RWPE1 (cell line): ENCODE results near the gene CDKN1C.
A peak's percentile ranks its signal among the peaks of the same experiment; 100 is the strongest.

Experiments
- CTCF ChIA-PET: fragments of 350-600 bp; sonication (Branson Sonifier 250); formaldehyde crosslinking; extraction: SDS; loops from one replicate; lab custom pipeline; 2021; lab: Yijun Ruan, JAX
- POLR2A ChIA-PET: fragments of 400-600 bp; formaldehyde crosslinking; extraction: SDS; loops from one replicate; lab custom pipeline; 2020; ENCODE audit warnings: antibody characterized with exemption; ENCODE audit not compliant: low non-redundant PET; lab: Yijun Ruan, JAX
- DNase-seq: peaks from one replicate; pipeline ENCODE4 v3.0.0; 2012; ENCODE audit warnings: low spot score
- H3K27ac ChIP-seq: fragments of 450-650 bp; 2 replicates; pipeline ENCODE4 v1.5.1; 2017
- CTCF ChIP-seq: fragments of 450-650 bp; conservative IDR thresholded peaks from 2 replicates; pipeline ENCODE4 v1.5.1; 2017; ENCODE audit warnings: low read depth, mild to moderate bottlenecking

Gene CDKN1C

GRCh38 chr11:2928605-2929530 lies 43.3 kb upstream of the CDKN1C start, which contains the start of gene PHLDA2:
Gene PHLDA2, minus strand, starts transcription at chr11:2929420. Its CDS starts 56 bp downstream, at chr11:2929364.
- ChIA-PET CTCF (interaction anchor here (1.4 to 2.9 kb wide), 7 partner anchors 15 to 396 kb away, joined by 4 to 19 read pairs (median 9); partner anchors contain the start of gene CDKN1C), POLR2A (interaction anchor here (0.6 to 2.7 kb wide), 5 partner anchors 17 to 144 kb away, joined by 3 to 18 read pairs (median 4); a partner anchor contains a TSS)
- peak within 1 kb of the TSS; percentile 95 for H3K27ac ChIP-seq
- no peak for TF ChIP-seq CTCF
- peak; percentile 75 for DNase-seq

GRCh38 chr11:2927851-2928604 lies 42.5 kb upstream of the CDKN1C start:
- POLR2A ChIA-PET, result interaction anchor here (0.6 to 2.7 kb wide), 6 partner anchors 17 to 145 kb away, joined by 3 to 18 read pairs (median 4); a partner anchor contains a TSS
- DNase-seq, result no peak
- CTCF ChIA-PET, result interaction anchor here (0.7 to 1.5 kb wide), 3 partner anchors 43 to 395 kb away, joined by 4 to 9 read pairs (median 6); partner anchors contain the start of gene CDKN1C
- TF ChIP-seq CTCF, result no peak
- peak overlapping the region; percentile 95 for H3K27ac ChIP-seq

- CTCF ChIA-PET, result interaction anchor here (0.6 to 1.5 kb wide), 3 partner anchors 25 to 394 kb away, joined by 3 to 9 read pairs (median 6); a partner anchor contains a TSS
- POLR2A ChIA-PET, result interaction anchor here (1.0 to 1.2 kb wide), 2 partner anchors 16 to 23 kb away, joined by 3 to 4 read pairs; no protein-coding TSS in a partner anchor
- no peak for TF ChIP-seq CTCF
- H3K27ac ChIP-seq, result peak overlapping the region; percentile 95
- no peak for DNase-seq
Observed at GRCh38 chr11:2927121-2927800, 41.7 kb upstream of the CDKN1C start.

- DNase-seq, result no peak
- POLR2A ChIA-PET, result interaction anchor here (1.2 kb wide), 1 partner anchor 15 kb away, joined by 4 read pairs; no protein-coding TSS in a partner anchor
- TF ChIP-seq CTCF, result no peak
- CTCF ChIA-PET, result interaction anchor here (1.5 kb wide), 1 partner anchor 394 kb away, joined by 9 read pairs; no protein-coding TSS in a partner anchor
- H3K27ac ChIP-seq, result peak overlapping the region; percentile 95
Observed at GRCh38 chr11:2926611-2927051, 41.1 kb upstream of the CDKN1C start.

GRCh38 chr11:2924821-2925675 lies 39.5 kb upstream of the CDKN1C start:
- TF ChIP-seq CTCF, result no peak
- CTCF ChIA-PET, result interaction anchor here (0.9 to 1.1 kb wide), 3 partner anchors 13 to 96 kb away, joined by 3 to 4 read pairs (median 3); no protein-coding TSS in a partner anchor
- POLR2A ChIA-PET, result interaction anchor here (1.7 kb wide), 1 partner anchor 23 kb away, joined by 6 read pairs; a partner anchor contains a TSS
- H3K27ac ChIP-seq, result peak overlapping the region; percentile 64
- DNase-seq, result no peak
